ENCODE measurements around the gene POLE2.

DNA sequence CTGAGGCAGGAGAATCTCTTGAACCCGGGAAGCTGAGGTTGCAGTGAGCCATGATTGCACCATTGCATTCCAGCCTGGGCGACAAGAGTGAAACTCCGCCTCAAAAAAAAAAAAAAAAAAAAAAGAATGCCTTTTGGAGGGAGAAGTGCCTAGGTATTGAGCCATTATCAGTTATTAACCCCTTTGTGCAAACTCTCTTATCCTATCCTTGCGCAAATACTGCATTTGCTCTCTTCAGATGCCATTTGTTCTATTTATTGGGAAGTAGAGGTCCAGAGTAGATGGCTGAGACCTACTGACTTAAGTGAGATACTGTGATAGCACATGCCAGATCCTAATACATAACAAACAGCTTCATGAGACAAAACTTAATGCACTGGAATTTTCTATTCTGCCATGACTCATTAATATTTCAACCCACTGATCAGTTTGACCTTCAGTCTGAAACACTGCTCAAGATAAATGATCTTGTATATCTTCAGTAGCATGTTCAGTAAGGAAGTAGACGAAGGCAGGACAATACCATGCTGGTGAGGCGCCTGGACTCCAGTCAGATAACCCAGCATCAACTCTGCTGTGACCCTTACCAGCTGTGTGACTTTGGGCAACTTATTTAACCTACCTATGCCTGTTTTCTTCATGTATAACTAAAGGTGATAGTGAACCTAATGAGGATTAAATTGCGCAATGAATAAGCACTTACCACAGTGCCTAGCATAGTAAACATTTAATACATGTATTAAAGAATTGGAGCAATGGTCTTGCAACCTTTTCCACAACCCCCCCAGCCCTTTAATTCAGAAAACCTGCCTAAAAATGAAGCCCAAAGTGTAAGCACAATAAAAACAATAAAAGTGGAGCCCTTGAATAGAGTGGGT, 47.2 kb downstream of the POLE2 start:
- TF ChIP-seq, protein P1, sequence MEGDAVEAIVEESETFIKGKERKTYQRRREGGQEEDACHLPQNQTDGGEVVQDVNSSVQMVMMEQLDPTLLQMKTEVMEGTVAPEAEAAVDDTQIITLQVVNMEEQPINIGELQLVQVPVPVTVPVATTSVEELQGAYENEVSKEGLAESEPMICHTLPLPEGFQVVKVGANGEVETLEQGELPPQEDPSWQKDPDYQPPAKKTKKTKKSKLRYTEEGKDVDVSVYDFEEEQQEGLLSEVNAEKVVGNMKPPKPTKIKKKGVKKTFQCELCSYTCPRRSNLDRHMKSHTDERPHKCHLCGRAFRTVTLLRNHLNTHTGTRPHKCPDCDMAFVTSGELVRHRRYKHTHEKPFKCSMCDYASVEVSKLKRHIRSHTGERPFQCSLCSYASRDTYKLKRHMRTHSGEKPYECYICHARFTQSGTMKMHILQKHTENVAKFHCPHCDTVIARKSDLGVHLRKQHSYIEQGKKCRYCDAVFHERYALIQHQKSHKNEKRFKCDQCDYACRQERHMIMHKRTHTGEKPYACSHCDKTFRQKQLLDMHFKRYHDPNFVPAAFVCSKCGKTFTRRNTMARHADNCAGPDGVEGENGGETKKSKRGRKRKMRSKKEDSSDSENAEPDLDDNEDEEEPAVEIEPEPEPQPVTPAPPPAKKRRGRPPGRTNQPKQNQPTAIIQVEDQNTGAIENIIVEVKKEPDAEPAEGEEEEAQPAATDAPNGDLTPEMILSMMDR (IDR thresholded peaks at IDR 0.05), result no peak
- TF ChIP-seq POLR2AphosphoS5 (IDR thresholded peaks at IDR 0.05), result no peak
- no peak for TF ChIP-seq POLR2A (IDR thresholded peaks at IDR 0.05)
- no peak for TF ChIP-seq EP300 (IDR thresholded peaks at IDR 0.05)

Measured in suprapubic skin (tissue), 4 donors.